ENCODE data around the gene CRY1. TPM values are rescaled to one million over a fixed set of nuclear protein-coding genes. Genes with fewer than 3 reads are reported as not detected.

CRY1 gene
- total and polyA plus RNA-seq, 2 of the 4 experiments (the other 2 are of a cell fraction), result 5.9 to 9.9 TPM

GRCh38 chr12:106981788-106982187 lies 111.6 kb downstream of the CRY1 start:
- Histone ChIP-seq H3K9me1 (ENCODE audit: insufficient read depth, low read length) (peaks cover 18% of the 10 kb centered on the region; the same call in 1 of the 2 replicates), H3K36me3 (ENCODE audit: control insufficient read depth, insufficient read depth, low read length) (peaks cover 4% of the 10 kb centered on the region; the same call in 1 of the 2 replicates), H2BK15ac (ENCODE audit: low read depth, low read length) (no peak overlapping the region), H3K27ac (ENCODE audit: insufficient read depth, low read length) (no peak overlapping the region), H2AFZ (replicated peaks; ENCODE audit: low read length, poor library complexity) (no peak overlapping the region), H3K4me3 (ENCODE audit: insufficient read depth, low read depth, low read length) (no peak overlapping the region), H2AK9ac (replicated peaks; ENCODE audit: low read depth, low read length, poor library complexity) (no peak overlapping the region), H3K4me2 (ENCODE audit: low read depth, low read length) (no peak overlapping the region), H2AK5ac (ENCODE audit: low read depth, low read length) (no peak overlapping the region), H3K4me1 (ENCODE audit: control insufficient read depth, insufficient read depth, low read length) (peaks cover 5% of the 10 kb centered on the region), H3K79me1 (ENCODE audit: low read depth in 1 of 2, low read length in 2 of 2) (peaks cover 11 to 35% of the 10 kb centered on the region in 2 experiments), H3K56ac (ENCODE audit: extremely low read depth, insufficient read depth, low read length) (no peak overlapping the region), H3K23ac (ENCODE audit: low read depth, low read length) (no peak overlapping the region), H3K9ac (ENCODE audit: low read depth, low read length) (no peak overlapping the region), H3K18ac (ENCODE audit: low read depth, low read length) (no peak overlapping the region), H4K8ac (ENCODE audit: low read depth in 2 of 2, low read length in 2 of 2) (no peak overlapping the region), H2BK5ac (ENCODE audit: low read depth, low read length, poor library complexity, severe bottlenecking) (no peak overlapping the region), H3K9me3 (ENCODE audit: control insufficient read depth, insufficient read depth, low read length) (no peaks in the 10 kb centered on the region), H3K4ac (ENCODE audit: low read depth, low read length) (no peak overlapping the region), H4K20me1 (ENCODE audit: insufficient read depth, low read length) (0 out of 2 replicates have a peak, but pooled peaks cover 10% of the 10 kb centered on the region), H2BK120ac (ENCODE audit: low read depth, low read length) (no peak overlapping the region), H3K14ac (replicated peaks; ENCODE audit: low read depth, low read length) (no peak overlapping the region), H3K27me3 (ENCODE audit: control insufficient read depth, insufficient read depth, low read length) (no peaks in the 10 kb centered on the region), H4K91ac (ENCODE audit: insufficient read depth, low read depth, low read length) (no peak overlapping the region), H4K5ac (ENCODE audit: low read depth, low read length) (no peak overlapping the region), H2BK20ac (ENCODE audit: low read depth, low read length) (no peak overlapping the region)
- TF ChIP-seq BHLHE40 (IDR thresholded peaks at IDR 0.05; ENCODE audit: low read depth, low read length) (no peak), SMC3 (IDR thresholded peaks at IDR 0.05; ENCODE audit: low read depth, low read length) (no peak), ELK1 (IDR thresholded peaks at IDR 0.05; ENCODE audit: borderline replicate concordance, low read depth, low read length) (no peak), CHD1 (IDR thresholded peaks at IDR 0.05; ENCODE audit: low read depth, low read length) (no peak), MAZ (IDR thresholded peaks at IDR 0.05; ENCODE audit: borderline replicate concordance, low read depth, low read length) (no peak), MAFK (IDR thresholded peaks at IDR 0.05; ENCODE audit: low read depth, low read length) (no peak), CEBPB (IDR thresholded peaks at IDR 0.05; ENCODE audit: low read depth, low read length) (no peak), NFE2L2 (IDR thresholded peaks at IDR 0.05; ENCODE audit: low read depth, low read length) (no peak), RFX5 (IDR thresholded peaks at IDR 0.05; ENCODE audit: low read depth, low read length) (no peak), FOS (IDR thresholded peaks at IDR 0.05; ENCODE audit: low read depth, low read length) (no peak), MXI1 (IDR thresholded peaks at IDR 0.05; ENCODE audit: borderline replicate concordance, low read depth, low read length) (no peak), RAD21 (IDR thresholded peaks at IDR 0.05; ENCODE audit: low read length) (no peak), USF2 (IDR thresholded peaks at IDR 0.05; ENCODE audit: low read depth, low read length) (no peak), CTCF (conservative IDR thresholded peaks at IDR 0.05; ENCODE audit: low read depth, low read length) (no peak), POLR2A (IDR thresholded peaks at IDR 0.05; ENCODE audit: low read depth, low read length) (no peak)
- in situ Hi-C loops (cut with MboI; ENCODE audit: low sequenced_read_pairs) (no loop called here), intact Hi-C loops (cut with micrococcal nuclease) (no loop called here), dilution Hi-C loops (cut with HindIII; ENCODE audit: low sequenced_read_pairs, unreplicated experiment) (no loop called here)
- BruUV-seq (replicated peaks), result no TSS peak
- CTCF ChIA-PET, result no interaction called here
- DNase-seq, result peak; percentile 34
- no CpG with 5 or more reads among the region's 3 CpGs for WGBS, 2 experiments (ENCODE audit: extremely low coverage in 2 of 2, insufficient read length in 1 of 2)
- POLR2A ChIA-PET (ENCODE audit: unreplicated experiment), result interaction anchor here (0.8 kb wide), 1 partner anchor 128 kb away, joined by 3 read pairs; no protein-coding TSS in a partner anchor
- no peak for ATAC-seq (ENCODE audit: low read depth)

All from IMR-90 (cell line).